Skeletal muscle cell (primary cell): ENCODE measurements around the gene CHPT1.

Experiments used
- DNase-seq: peaks from one replicate; pipeline ENCODE4 v3.0.0-alpha.2; 2010; ENCODE audit warnings: low read depth
- H3K4me3 ChIP-seq: 2 replicates; pipeline ENCODE4 v1.5.1; 2011; ENCODE audit warnings: low read depth, mild to moderate bottlenecking, control low read depth, low read length, moderate library complexity

CHPT1 gene

DNA sequence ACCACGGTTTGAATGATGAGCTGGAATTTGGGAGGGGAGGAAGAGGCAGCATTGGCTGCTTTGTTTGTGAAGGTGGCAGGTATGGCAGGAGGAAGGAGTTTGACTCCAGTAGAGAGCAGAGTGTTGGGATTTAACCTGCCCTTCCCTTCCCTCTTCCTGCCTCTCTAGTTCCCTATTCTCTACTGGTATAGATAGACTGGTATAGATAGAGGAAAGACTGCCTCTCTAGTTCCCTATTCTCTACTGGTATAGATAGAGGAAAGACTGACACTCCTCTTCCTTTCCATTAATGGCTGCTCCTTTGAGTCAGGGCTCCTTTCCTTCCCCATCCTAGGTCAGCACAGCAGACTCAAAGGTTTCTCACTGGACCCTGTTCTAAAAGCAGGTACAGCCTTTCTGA lies 50.3 kb downstream of the CHPT1 start:
- DNase-seq: no peak
- H3K4me3 ChIP-seq: no peak overlapping the region

DNA sequence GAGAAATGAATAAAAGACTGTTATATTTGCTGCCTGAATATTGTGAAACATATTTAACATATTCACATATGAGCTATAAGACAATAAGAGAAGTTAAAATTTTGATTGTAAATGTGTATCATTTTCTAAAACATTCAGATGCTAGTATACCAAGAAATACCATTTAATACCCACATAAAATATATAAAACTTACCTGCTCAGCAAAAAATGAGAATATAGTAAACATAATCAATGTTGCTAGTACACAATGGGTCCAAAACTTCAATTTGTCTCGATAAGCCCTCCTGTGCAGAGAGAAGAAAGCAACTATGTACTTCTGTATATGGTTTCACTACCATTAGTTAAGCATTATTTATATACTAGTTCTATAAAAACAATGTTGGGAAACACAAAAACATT lies 51.5 kb downstream of the CHPT1 start:
- no peak for DNase-seq
- no peak overlapping the region for H3K4me3 ChIP-seq

DNA sequence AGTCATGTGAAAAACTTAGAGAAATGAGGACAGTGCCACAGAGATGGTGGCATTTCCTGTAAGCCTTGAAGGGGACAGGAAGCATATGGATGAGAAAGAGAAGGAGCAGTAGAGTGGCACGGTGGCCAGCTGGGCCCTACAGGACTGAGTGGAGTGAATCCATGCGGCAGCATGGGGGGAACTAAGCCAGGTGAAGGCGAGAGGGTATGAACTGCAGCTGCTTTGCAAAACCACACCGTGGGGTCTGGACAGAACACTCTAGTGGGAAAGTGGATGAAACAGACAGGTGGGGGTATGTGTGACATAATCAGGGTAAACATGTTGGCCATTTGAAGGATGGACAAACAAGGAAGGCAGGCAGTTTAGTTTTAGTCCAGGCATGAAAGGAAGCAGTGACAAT lies 52.2 kb downstream of the CHPT1 start:
- no peak for DNase-seq
- no peak overlapping the region for H3K4me3 ChIP-seq

DNA sequence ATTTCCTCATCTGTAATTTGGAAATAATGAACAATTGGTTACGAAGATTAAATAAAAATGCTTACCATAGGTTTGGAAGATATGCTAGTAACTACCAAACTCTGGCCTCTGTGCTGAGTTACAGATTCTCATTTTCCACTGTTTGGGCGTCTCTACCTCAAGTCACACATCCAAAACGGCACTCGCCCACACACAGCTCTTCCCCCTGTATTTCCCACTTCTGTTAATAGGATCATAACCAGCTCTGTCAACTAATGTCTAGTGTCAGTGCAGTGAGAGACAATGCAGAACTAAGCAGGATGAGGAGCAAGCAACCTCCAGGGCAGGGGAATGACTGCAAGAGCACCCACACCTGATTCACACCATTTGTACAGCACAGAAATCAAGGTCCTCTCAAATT lies 52.7 kb downstream of the CHPT1 start:
- no peak for DNase-seq
- no peak overlapping the region for H3K4me3 ChIP-seq

DNA sequence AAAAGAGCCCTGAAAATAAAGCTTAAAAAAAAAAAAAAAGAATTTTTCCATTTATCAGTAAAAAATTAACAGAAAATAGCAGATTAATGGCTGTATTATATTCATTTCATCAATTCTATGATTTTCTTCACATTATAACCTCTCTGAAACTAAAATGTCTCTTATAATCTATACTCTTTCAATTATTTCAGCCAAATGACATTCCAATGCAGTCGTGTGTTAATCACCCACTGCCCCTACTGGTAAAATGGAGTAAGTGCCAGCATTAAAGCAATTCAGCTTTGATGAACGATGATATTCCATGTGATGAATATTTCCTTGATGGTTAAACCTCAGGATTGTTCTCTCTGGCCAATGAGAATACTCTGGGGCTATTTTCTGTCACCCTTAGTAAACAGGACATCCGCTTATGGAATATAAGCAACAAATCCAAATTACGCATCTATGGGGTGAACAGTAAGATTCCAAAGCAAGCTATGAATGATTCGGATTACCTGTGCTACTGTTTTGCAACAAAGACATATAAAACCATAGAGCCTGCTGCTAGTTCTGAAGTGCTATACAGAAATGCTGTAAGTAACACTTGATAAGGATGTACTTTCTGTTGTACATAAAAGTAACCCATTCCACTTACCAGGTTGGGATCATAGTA lies 62.1 kb downstream of the CHPT1 start:
- no peak for DNase-seq
- no peak overlapping the region for H3K4me3 ChIP-seq

DNA sequence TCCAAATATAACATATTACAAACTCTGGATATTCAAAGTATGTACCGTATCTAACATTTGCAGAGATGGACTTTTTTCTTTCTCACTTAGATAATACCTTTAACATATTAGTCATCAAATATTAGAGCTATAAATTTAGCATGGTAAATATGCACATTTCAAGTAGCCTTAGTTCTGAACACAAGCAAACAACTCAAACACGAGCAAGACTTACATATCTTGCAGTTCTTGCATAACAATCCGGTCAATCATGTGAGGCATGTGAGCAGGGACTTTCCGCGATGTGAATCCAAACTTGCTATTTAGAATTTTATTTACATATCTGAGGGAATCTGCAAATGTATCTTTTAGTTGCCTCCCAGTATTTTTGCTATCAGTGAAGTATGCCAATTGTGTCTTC lies 63.9 kb downstream of the CHPT1 start:
- no peak overlapping the region for H3K4me3 ChIP-seq
- no peak for DNase-seq

DNA sequence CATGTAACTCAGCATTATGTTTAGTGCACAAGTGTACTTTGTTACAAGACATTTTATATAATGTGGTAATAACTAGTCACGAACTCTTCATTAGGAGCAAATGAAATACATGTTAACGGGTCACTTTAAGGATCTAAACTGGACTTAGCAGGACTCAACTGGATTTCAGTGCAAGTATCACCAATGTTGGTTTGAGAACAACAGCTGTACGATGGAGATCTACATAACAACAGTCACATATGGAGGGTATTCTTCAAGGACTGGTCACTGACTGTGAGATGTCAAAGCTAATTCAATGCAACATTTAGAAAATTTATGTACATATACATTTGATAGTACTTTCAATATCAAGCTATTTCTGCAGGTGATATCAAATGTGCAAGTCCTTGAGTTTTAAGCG lies 64.3 kb downstream of the CHPT1 start:
- no peak for DNase-seq
- H3K4me3 ChIP-seq: no peak overlapping the region

DNA sequence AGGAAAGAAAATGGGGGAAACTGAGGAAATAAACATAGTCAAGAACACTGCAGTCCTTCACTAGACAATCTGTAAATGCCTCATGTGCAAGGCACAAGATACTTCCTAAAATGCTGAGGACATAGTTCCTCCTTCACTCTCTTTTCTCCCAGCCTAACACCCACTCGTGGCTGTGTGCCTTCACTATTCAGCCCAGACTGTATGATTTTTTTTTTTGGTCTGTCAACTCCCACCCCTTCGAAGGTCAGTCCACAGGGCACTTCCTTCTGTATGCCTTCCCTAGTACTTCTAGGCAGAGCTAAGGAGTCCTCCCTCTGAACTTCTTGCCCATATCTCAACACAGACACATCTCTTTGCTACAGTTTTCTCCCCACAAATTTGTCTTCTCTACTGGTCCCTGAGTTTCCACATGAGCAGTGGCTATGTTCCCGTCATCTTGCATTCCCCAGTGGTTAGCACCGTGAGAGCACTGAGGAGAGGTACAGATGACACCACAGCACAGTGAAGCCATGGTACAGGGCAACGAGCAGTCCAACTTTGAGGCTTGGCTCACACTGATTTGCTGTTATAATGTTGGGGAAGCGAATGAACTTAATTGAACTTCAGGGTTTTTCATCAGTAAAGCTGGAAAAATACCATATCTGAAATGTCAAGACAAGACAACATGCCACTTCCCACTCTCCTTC lies 65.9 kb downstream of the CHPT1 start:
- no peak for DNase-seq
- no peak overlapping the region for H3K4me3 ChIP-seq

DNA sequence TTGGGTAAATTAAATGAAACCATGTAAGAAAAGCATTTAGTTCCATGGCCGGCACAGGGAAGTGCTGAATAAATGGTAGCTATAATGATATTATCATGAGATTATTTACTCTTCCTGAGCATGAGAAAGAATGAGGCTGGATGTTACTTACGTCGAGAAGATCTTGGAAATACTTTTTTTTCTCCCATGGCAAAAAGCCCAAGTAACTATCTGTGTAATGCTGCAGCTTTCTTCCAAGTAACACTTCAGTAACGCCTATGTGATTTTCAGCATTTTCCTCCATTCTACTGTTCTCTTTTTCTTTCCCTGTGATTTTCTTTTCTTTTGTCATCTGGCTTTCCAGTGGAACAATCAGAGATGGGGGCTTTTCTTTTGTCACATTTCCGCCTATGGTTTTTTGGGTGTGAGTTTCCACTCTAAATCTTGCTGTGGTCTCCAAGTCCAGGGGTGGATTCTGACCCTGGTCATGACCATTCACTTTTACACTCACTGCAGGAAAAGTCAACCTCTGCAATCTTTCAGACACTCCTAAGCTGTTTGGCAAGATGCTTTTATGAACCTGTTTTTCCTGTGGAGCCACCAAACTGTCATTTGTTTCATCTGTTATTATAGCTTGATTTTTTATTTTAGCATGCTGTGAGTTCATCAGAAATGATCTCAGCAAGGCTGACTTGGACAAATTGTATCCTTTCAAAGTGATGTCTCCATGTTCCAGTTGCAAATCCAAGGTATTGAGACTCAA lies 66.8 kb downstream of the CHPT1 start:
- H3K4me3 ChIP-seq: no peak overlapping the region
- DNase-seq: no peak

DNA sequence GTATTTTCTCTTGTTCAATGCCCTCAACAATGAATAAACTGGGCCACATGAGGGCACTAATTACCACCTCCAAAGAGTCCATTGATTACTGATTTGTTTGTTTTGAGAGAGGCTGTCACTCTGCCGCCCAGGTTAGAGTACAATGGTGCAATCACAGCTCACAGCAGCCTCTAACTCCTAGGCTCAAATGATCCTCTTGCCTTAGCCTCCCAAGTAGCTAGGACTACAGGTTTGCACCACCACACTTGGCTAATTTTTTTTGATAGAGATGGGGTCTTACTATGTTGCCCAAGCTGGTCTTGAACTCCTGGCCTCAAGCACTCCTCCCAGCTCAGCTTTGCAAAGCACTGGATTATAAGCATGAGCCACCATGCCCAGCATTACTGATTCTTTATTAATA lies 70.1 kb downstream of the CHPT1 start:
- no peak for DNase-seq
- no peak overlapping the region for H3K4me3 ChIP-seq

DNA sequence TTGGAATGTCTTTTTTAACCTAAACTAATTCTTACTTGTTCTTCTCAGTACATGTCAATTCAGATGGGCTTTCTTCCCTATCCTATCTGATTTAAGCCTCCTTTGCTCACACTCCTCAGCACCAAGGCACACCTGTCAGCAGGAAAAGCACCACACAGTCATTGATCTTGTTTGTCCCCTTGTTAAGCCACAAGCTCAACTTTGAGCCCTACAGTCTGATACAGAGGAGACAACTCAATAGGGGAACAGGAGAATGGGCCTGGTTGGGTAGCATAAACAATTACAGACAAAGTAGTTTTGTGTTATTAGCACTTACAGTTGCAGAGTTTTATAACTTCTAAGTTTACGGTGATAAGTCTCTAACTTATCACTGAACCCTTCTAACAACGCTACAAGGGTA lies 71.3 kb downstream of the CHPT1 start:
- no peak overlapping the region for H3K4me3 ChIP-seq
- no peak for DNase-seq

DNA sequence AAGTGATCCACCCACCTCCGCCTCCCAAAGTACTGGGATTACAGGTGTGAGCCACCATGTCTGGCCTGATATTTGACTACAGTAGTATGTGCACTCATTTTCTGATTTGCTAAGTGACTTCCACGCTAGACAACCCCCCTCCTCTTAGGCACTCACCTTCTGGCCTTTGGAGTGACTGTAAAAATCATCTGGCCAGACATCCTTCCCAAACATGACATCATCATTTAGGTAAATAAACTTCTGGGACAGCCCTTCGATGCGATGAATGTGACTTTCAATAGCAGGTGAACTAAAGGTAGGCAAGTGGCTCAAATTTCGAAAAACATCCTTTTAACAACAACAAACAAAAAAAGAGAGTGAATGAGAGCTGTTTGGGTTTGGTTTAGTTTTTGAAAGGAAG lies 72.4 kb downstream of the CHPT1 start:
- DNase-seq: no peak
- no peak overlapping the region for H3K4me3 ChIP-seq

DNA sequence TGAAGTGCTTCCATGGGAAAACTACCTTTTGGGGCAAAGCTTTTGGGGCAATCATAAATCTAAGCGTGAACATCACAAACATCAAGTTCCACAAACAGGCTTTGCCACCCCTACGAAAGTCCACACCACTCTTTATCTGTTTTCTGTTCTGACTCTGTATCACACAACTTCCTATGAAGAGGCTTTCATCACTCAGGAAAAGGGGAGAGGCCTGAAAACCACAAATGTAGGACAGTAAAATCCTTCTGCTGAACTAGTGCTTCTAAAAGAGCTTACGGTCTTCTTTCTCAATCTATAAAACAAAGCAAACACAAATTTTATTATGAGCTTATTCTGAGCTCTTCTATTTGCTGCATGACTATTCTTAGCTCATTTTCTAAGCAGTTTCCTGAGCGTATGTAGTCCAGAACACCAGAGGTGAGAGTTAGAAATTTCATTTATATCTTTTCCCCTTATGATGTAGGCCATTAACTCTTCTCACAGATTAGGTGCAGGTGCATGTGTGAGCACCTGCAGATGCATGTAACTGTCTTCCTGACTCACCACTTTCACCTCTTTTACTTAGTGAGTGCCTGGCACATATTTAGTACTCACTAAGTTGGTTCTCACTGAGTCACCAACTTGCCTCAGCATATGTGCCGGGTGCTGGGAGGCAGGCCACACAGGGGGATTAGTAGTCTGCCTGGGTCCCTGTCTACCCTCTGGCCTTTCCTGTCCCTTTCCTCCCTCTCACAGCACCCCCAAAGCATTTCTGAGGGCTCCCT lies 74.8 kb downstream of the CHPT1 start:
- no peak overlapping the region for H3K4me3 ChIP-seq
- no peak for DNase-seq

DNA sequence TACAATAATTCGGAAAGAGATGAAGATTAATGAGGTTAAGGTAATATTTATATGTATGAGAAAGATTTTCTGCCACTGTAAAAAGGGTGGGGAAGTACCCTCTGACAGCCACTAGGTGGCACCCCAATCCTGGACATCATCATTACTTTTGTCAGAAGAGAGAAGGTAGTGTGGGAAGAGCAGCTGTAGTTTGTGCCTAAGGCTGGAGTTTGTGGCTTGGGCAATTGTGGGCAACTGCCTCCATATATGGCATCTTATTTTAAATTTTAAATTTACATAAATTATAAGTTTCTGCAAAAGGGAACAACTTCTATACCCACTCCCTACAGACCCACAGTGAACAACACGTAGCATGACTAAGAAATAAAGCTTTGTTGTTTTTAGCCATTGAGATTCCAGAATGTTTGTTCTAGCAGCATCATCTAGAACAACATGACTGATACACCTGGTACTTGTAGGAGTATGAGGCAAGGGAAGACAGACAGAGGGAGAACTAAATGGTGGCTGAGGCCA lies 76.3 kb downstream of the CHPT1 start:
- DNase-seq: no peak
- no peak overlapping the region for H3K4me3 ChIP-seq

DNA sequence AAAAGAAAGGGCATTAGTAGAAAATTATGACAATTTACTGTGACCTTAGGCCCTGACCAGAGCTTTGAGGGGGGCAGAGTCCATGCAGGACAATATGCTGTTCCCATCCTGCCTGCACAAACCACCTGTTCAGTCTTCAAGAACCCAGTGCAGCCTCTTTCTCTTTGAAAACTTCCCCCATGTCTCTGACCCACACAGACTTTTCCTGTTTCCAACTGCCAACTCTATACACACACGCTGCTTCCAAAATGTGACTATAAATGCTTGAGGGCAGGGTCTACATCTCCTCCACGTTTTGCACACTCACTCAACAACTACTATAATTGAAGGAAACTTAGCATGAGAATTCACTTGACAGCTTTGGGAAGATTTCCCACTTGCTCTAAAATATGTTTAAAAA lies 78.4 kb downstream of the CHPT1 start:
- DNase-seq: no peak
- H3K4me3 ChIP-seq: no peak overlapping the region

DNA sequence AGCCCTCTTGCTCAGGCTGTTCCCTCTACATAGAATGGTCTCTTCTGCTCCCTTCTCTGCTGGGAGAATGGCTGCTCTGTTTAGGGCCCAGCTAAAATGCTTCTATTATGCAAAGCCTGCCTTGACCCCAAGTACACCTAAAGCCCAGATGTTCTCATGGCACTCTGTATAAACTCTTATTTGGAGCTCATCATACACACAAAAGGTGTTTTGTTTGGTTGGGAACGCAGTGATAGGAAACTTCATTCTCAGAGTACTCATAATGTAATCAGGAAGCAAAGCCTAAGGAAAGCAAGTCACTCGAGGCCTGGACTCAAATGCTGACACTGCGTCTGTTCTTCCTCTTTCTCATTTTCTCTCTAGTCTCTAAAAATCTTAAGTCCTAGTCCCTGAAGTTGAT lies 80.0 kb downstream of the CHPT1 start:
- H3K4me3 ChIP-seq: no peak overlapping the region
- no peak for DNase-seq

DNA sequence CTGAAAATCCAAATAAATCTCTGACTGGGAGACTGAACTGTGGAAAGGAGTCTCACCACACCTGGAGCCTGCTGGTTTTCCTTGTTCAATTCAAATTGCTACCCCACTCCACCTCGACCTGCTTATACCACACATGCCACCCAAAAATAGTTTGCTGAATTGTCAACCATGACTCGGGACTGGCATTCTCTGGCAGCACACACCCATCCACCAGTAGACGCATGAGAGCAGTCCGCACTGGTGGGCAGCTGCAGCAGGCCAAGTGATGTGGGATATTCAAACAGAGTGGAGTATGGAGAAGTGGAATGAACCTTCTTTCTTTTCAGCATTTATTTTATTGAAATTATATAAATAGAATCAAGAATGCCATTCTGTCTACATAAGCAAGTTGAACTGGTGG lies 80.5 kb downstream of the CHPT1 start:
- no peak overlapping the region for H3K4me3 ChIP-seq
- no peak for DNase-seq
